Thoracic aorta (tissue), 2 donors: ENCODE measurements around the gene EEA1. TPM values are rescaled to one million over a fixed set of nuclear protein-coding genes. Genes with fewer than 3 reads are reported as not detected.

Source experiments
- ATAC-seq: fragments of 150-250 bp; one replicate; pipeline ENCODE4 v1.8.0; 2017; ENCODE audit warnings: low read depth; ENCODE audit not compliant: insufficient number of reproducible peaks, low FRiP score
- DNase-seq: peaks from one replicate; pipeline ENCODE4 v3.0.0-alpha.2; 2020; ENCODE audit warnings: low spot score
- H3K27ac ChIP-seq, 2 donors: fragments of 200-600 bp; sonication (generic); 1 replicate in 1 of 2; 2 replicates in 1 of 2; pipeline ENCODE4 v1.5.1; 2016; ENCODE audit warnings: mild to moderate bottlenecking in 2 of 2, moderate library complexity in 2 of 2
- H3K27me3 ChIP-seq: fragments of 200-600 bp; sonication (generic); replicated peaks from 2 replicates; pipeline ENCODE4 v1.6.0; 2016; ENCODE audit warnings: mild to moderate bottlenecking; ENCODE audit not compliant: insufficient read depth
- H3K36me3 ChIP-seq: fragments of 200-600 bp; sonication (generic); one replicate; pipeline ENCODE4 v1.5.1; 2016
- H3K4me1 ChIP-seq, 2 donors: fragments of 200-600 bp; sonication (generic); 1 replicate in 1 of 2; 2 replicates in 1 of 2; pipeline versions ENCODE4 v1.5.1 to v1.6.0; 2016; ENCODE audit warnings: low read depth in 2 of 2, mild to moderate bottlenecking in 1 of 2; ENCODE audit not compliant: control insufficient read depth in 1 of 2
- H3K4me3 ChIP-seq: fragments of 200-600 bp; sonication (generic); 2 replicates; pipeline ENCODE4 v1.5.1; 2016; ENCODE audit warnings: mild to moderate bottlenecking
- H3K9me3 ChIP-seq: fragments of 200-600 bp; sonication (generic); 2 replicates; pipeline ENCODE4 v1.5.1; 2016
- CTCF ChIP-seq: fragments of 200-600 bp; sonication (generic); IDR thresholded peaks from one replicate; pipeline ENCODE4 v1.5.1; 2019; ENCODE audit warnings: antibody characterized with exemption
- total RNA-seq, 2 donors: library from RNA; depleted of rRNA; stranded (reverse); fragments of >200 nt; gene quantifications; one replicate each; pipeline versions ENCODE4 v1.1.0 to v1.2.3, GENCODE V29; 2016

The EEA1 gene
- total RNA-seq, 2 donors from 2014 or later, result 19.1 to 40.1 TPM

GRCh38 chr12:92877904-92878303 lies 51.2 kb downstream of the EEA1 start:
- TF ChIP-seq CTCF, result no peak
- Histone ChIP-seq H3K36me3 (peaks cover 9% of the 10 kb centered on the region), H3K27ac (no peak overlapping the region), H3K4me1 (no peaks in the 10 kb centered on the region), H3K27me3 (no peaks in the 10 kb centered on the region), H3K4me3 (no peak overlapping the region), H3K9me3 (no peaks in the 10 kb centered on the region)
- ATAC-seq (no peak), DNase-seq (no peak)

DNA sequence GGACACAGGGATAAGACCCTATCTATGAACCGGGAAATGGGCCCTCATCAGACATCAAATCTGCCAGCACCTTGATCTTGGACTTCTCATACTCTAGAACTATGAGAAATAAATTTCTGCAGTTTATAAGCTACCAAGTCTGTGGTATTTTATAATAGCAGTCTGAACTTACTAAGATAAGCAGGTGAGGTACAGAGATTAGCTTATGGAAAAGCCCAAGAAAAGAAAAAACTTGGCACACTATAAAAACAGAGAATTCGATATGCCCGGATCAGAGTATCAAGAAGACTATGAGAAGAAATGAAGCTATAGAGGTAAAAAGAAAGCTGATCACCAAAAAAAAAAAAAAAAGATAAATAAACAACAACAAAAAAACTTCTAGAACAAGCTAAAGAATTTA lies 52.6 kb downstream of the EEA1 start:
- no peaks in the 10 kb centered on the region for H3K4me1 ChIP-seq
- no peak for DNase-seq
- H3K27me3 ChIP-seq, result no peaks in the 10 kb centered on the region
- ATAC-seq, result no peak
- no peak for TF ChIP-seq CTCF
- H3K27ac ChIP-seq, result no peak overlapping the region
- H3K9me3 ChIP-seq, result no peaks in the 10 kb centered on the region
- no peak overlapping the region for H3K4me3 ChIP-seq
- H3K36me3 ChIP-seq, result peaks cover 9% of the 10 kb centered on the region

DNA sequence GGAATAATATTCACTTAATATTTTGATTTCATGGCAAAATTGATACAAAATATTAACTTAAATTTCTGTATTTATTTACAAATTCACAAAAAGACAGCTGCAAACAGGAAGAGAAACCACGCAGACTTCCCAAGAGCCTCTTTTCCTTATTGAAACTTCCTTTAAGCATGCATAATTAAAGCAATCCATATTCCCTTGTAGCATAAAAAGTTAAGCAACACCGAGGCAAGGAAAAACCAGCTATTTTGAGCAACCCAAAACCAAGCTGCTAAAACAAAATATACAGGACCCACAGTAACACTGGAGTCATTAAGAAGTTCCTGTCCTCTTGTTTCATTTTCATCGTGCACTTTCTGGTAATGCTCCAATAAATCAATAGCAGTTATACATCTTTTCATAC lies 58.0 kb downstream of the EEA1 start:
- H3K27ac ChIP-seq, result no peak overlapping the region
- no peak for TF ChIP-seq CTCF
- ATAC-seq, result no peak
- no peak overlapping the region for H3K4me3 ChIP-seq
- no peaks in the 10 kb centered on the region for H3K27me3 ChIP-seq
- no peaks in the 10 kb centered on the region for H3K9me3 ChIP-seq
- DNase-seq, result no peak
- H3K36me3 ChIP-seq, result no peaks in the 10 kb centered on the region
- peaks cover 3 to 8% of the 10 kb centered on the region in 2 donors for H3K4me1 ChIP-seq

GRCh38 chr12:92866418-92866817 lies 62.7 kb downstream of the EEA1 start:
- Histone ChIP-seq H3K36me3 (no peaks in the 10 kb centered on the region), H3K4me1 (peaks cover 3 to 8% of the 10 kb centered on the region in 2 donors), H3K27me3 (no peaks in the 10 kb centered on the region), H3K9me3 (no peaks in the 10 kb centered on the region), H3K4me3 (no peak overlapping the region), H3K27ac (no peak overlapping the region)
- DNase-seq, result no peak
- no peak for TF ChIP-seq CTCF
- no peak for ATAC-seq

DNA sequence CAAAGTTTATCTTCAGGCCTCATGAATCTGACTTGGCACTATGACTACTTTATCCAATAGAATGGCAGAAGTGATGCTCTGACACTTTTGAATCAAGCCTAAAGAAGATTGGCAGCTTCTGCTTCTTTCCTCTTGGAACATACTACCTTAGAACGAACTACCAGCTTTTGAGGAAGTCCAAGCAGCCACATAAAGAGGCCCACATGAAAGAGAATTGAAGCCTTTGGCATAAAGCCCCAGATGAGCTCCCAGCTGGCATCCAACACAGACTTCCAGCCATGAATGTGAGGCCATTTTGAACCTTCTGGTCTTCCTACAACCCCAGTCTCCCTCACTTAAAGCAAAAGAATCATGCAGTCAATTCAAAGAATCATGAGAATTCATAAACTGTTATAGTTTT lies 65.8 kb downstream of the EEA1 start:
- no peak overlapping the region for H3K4me3 ChIP-seq
- H3K36me3 ChIP-seq, result no peaks in the 10 kb centered on the region
- DNase-seq (no peak), ATAC-seq (no peak)
- no peak overlapping the region for H3K27ac ChIP-seq
- no peaks in the 10 kb centered on the region for H3K9me3 ChIP-seq
- TF ChIP-seq CTCF, result no peak
- H3K27me3 ChIP-seq, result no peaks in the 10 kb centered on the region
- no peaks in the 10 kb centered on the region for H3K4me1 ChIP-seq
